Smooth muscle cell (in vitro differentiated cells): ENCODE results near the gene CEP170. TPM values are rescaled to one million over a fixed set of nuclear protein-coding genes. Genes with fewer than 3 reads are reported as not detected.

Source experiments
- DNase-seq: peaks from one replicate; lab custom pipeline; 2025; ENCODE audit not compliant: unreplicated experiment; lab: John Stamatoyannopoulos, UW
- H2AFZ ChIP-seq: fragments of 200-600 bp; sonication (generic); 2 replicates; pipeline ENCODE4 v1.6.0; 2016; ENCODE audit warnings: antibody characterized with exemption, low read depth, mild to moderate bottlenecking
- H3F3A ChIP-seq: fragments of 200-600 bp; sonication (generic); 2 replicates; pipeline ENCODE4 v1.6.0; 2017; ENCODE audit warnings: antibody characterized with exemption, low read depth
- H3K27ac ChIP-seq: fragments of 200-600 bp; sonication (generic); 2 replicates; pipeline ENCODE4 v1.5.1; 2016; ENCODE audit warnings: low read depth, mild to moderate bottlenecking
- H3K27me3 ChIP-seq: fragments of 200-600 bp; sonication (generic); 2 replicates; pipeline ENCODE4 v1.6.1; 2016; ENCODE audit warnings: low read depth, mild to moderate bottlenecking
- H3K36me3 ChIP-seq: fragments of 200-600 bp; sonication (generic); 2 replicates; pipeline ENCODE4 v1.5.1; 2016; ENCODE audit warnings: low read depth
- H3K4me1 ChIP-seq: fragments of 200-600 bp; sonication (generic); 2 replicates; pipeline ENCODE4 v1.5.1; 2016; ENCODE audit warnings: low read depth
- H3K4me2 ChIP-seq: fragments of 200-600 bp; sonication (generic); 2 replicates; pipeline ENCODE4 v1.6.0; 2016; ENCODE audit warnings: mild to moderate bottlenecking
- H3K4me3 ChIP-seq: fragments of 200-600 bp; sonication (generic); 2 replicates; pipeline ENCODE4 v1.5.1; 2016; ENCODE audit warnings: mild to moderate bottlenecking
- H3K79me2 ChIP-seq: fragments of 200-600 bp; sonication (generic); 2 replicates; pipeline ENCODE4 v1.6.0; 2016; ENCODE audit warnings: low read depth, mild to moderate bottlenecking
- H3K9ac ChIP-seq: fragments of 200-600 bp; sonication (generic); 2 replicates; pipeline ENCODE4 v1.6.0; 2016; ENCODE audit warnings: low read depth
- H3K9me3 ChIP-seq: fragments of 200-600 bp; sonication (generic); replicated peaks from 2 replicates; pipeline ENCODE4 v1.5.1; 2016; ENCODE audit warnings: low read depth
- H4K20me1 ChIP-seq: fragments of 200-600 bp; sonication (generic); 2 replicates; pipeline ENCODE4 v1.6.0; 2016; ENCODE audit warnings: low read depth
- CTCF ChIP-seq: fragments of 200-600 bp; sonication (generic); IDR thresholded peaks from 2 replicates; pipeline ENCODE4 v1.5.1; 2017; ENCODE audit warnings: borderline replicate concordance, mild to moderate bottlenecking, antibody characterized with exemption; ENCODE audit not compliant: insufficient read depth, poor library complexity, severe bottlenecking
- WGBS: methylation state at CpG from one replicate; pipeline ENCODE4 v1.1.7; 2016; ENCODE audit warnings: low lambda C conversion rate; 5-methylcytosine and 5-hydroxymethylcytosine counted together
- polyA plus RNA-seq: library from polyadenylated mRNA; unstranded; fragments of >200 nt; fragmentation: Nextera tagmentation; extraction: Ambion mirVana; gene quantifications from 2 replicates; pipeline ENCODE4 v1.2.1, GENCODE V29; 2016
- total RNA-seq: library from RNA; depleted of rRNA; stranded (reverse); fragments of >200 nt; gene quantifications from 2 replicates; pipeline ENCODE4 v1.2.3, GENCODE V29; 2014

CEP170 gene
- total and polyA plus RNA-seq, 2 experiments from 2014 or later: 76.0 to 145 TPM

DNA sequence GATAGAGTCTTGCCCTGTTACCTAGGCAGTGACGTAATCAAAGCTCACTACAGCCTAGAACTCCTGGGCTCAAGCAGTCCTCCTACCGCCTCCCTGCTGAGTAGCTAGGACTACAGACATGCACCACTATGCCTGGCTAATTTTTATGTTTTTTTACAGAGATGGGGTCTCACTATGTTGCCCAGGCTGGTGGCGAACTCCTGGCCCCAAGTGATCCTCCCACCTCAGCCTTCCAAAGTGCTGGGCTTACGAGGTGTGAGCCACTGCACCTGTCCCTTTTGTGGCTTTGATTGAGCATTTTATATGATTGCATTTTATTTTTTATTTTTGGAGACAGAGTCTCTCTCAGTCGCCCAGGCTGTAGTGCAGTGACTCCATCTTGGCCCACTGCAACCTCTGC lies 26.6 kb upstream of the CEP170 start:
- no peak overlapping the region for H3K9ac ChIP-seq
- peaks cover 20% of the 10 kb centered on the region for H3K36me3 ChIP-seq
- H3K27me3 ChIP-seq: no peaks in the 10 kb centered on the region
- no peak overlapping the region for H3K27ac ChIP-seq
- H3K79me2 ChIP-seq: peaks cover 43% of the 10 kb centered on the region
- no peak for DNase-seq
- H3K4me2 ChIP-seq: no peak overlapping the region
- no peaks in the 10 kb centered on the region for H3K9me3 ChIP-seq
- H3F3A ChIP-seq: peaks cover 21% of the 10 kb centered on the region
- no peak overlapping the region for H2AFZ ChIP-seq
- 99% methylated on average over 5 of the region's 5 CpGs for WGBS
- H3K4me1 ChIP-seq: peaks cover 13% of the 10 kb centered on the region
- no peak overlapping the region for H3K4me3 ChIP-seq
- TF ChIP-seq CTCF: no peak
- no peaks in the 10 kb centered on the region for H4K20me1 ChIP-seq

- H3K4me1 ChIP-seq: peaks cover 7% of the 10 kb centered on the region
- H3K9me3 ChIP-seq: no peaks in the 10 kb centered on the region
- H3K27me3 ChIP-seq: no peaks in the 10 kb centered on the region
- H4K20me1 ChIP-seq: no peaks in the 10 kb centered on the region
- DNase-seq: no peak
- WGBS: 88% methylated on average over 3 of the region's 3 CpGs
- no peak for TF ChIP-seq CTCF
- H3K27ac ChIP-seq: no peak overlapping the region
- H3K79me2 ChIP-seq: peaks cover 43% of the 10 kb centered on the region
- no peak overlapping the region for H3K9ac ChIP-seq
- H3K4me2 ChIP-seq: no peak overlapping the region
- H3K4me3 ChIP-seq: no peak overlapping the region
- peaks cover 20% of the 10 kb centered on the region for H3K36me3 ChIP-seq
- peaks cover 17% of the 10 kb centered on the region for H3F3A ChIP-seq
- no peak overlapping the region for H2AFZ ChIP-seq
Measured at GRCh38 chr1:243280571-243281129, 25.6 kb upstream of the CEP170 start.

DNA sequence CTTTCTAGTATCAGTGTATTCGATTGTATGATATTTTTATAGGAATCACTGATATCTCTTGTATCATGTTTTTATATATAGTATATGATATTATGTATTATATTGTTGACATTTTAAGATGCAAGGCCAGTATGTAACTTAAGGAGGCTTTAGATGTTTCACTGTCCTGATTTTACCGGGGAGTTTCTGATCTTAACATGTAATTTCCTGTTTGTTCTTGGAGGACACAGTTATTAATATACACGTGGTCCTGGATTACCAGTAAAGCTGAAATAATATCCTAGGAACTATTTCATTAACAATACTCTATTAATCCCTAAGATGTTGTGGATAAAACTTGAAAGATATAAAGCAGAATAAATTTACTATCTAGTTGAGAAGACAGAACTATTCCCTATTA lies 20.2 kb upstream of the CEP170 start:
- no peak for TF ChIP-seq CTCF
- 88% methylated on average over 3 of the region's 3 CpGs for WGBS
- no peak overlapping the region for H3K9ac ChIP-seq

GRCh38 chr1:243273945-243274344 lies 18.9 kb upstream of the CEP170 start:
- Histone ChIP-seq H3K79me2 (peaks cover 36% of the 10 kb centered on the region), H3K4me3 (no peak overlapping the region), H3K9ac (no peak overlapping the region), H3K36me3 (peaks cover 13% of the 10 kb centered on the region), H2AFZ (no peak overlapping the region), H3K27me3 (no peaks in the 10 kb centered on the region), H3K4me2 (no peak overlapping the region), H4K20me1 (no peaks in the 10 kb centered on the region), H3K27ac (peak overlapping the region; percentile 83), H3K4me1 (peaks cover 30% of the 10 kb centered on the region), H3F3A (peaks cover 31% of the 10 kb centered on the region), H3K9me3 (no peaks in the 10 kb centered on the region)
- DNase-seq: no peak
- 91% methylated on average over 2 of the region's 2 CpGs for WGBS
- TF ChIP-seq CTCF: no peak

More for the DNA sequence above, 20.2 kb upstream of the CEP170 start:
- Histone ChIP-seq H4K20me1 (no peaks in the 10 kb centered on the region), H3K4me2 (no peak overlapping the region), H3K9me3 (no peaks in the 10 kb centered on the region), H3K79me2 (peaks cover 47% of the 10 kb centered on the region), H3K4me3 (no peak overlapping the region), H3K27me3 (no peaks in the 10 kb centered on the region), H3K36me3 (peaks cover 13% of the 10 kb centered on the region), H3K27ac (no peak overlapping the region), H3F3A (peaks cover 19% of the 10 kb centered on the region), H3K4me1 (peaks cover 17% of the 10 kb centered on the region), H2AFZ (no peak overlapping the region)
- no peak for DNase-seq
